ENCODE results near the gene LEMD1. TPM values are rescaled to one million over a fixed set of nuclear protein-coding genes. Genes with fewer than 3 reads are reported as not detected.

Gene LEMD1
- total RNA-seq, 2 donors from 2014 or later, result 0.68 to 22.0 TPM

DNA sequence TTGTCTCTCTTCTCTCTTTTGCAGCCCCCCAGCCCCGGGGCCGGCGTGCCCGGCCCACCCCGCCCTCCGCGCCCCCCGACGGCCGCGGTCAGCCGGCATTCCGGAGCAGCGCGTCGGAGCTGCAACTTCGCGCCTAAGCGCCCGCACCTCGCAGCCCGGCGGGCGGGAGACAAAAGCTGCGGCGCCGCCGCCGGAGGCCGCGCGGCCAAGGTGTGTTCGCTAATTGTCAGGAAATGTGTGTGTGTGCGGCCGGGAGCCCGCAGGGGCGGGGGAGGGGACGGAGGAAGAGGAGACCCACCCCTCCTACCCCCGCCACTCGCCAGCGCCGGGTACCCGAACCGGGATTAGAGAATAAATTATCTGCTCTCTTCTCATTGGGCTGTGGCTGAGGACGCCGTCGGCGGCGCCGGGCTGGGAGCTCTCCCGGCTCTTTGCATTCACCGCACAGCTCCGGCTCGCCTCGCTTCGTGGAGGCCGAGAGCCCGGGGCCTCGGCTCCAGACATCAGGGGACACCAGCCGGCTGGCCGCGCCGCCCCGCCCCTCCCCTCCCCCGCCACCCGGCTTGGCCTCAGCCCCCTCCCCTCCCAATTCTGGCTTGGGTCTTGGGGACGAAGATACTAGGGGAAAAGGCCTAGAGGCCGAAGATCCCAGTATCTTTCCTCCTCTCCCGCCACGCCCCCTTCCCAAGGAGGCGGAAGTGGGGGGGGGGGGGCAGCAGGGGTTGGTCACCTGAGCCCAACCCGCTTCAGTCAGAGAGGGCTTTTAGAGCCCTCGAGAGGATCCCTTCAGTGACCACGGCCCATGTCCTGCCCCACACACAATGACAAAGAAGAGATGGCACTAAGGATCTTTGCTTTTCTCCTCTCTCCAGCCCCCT is 35.3 kb upstream of the LEMD1 start:
- Histone ChIP-seq H3K27ac (no peak overlapping the region), H3K4me1 (replicated peaks) (peaks cover 8% of the 10 kb centered on the region), H3K4me3 (peak overlapping the region in 1 of 2 donors; percentile 7), H3K36me3 (no peaks in the 10 kb centered on the region), H3K9me3 (no peaks in the 10 kb centered on the region), H3K27me3 (replicated peaks; ENCODE audit: insufficient read depth) (peaks cover 42% of the 10 kb centered on the region)
- intact Hi-C loops (cut with DNase I), result no loop called here
- TF ChIP-seq, protein P1, sequence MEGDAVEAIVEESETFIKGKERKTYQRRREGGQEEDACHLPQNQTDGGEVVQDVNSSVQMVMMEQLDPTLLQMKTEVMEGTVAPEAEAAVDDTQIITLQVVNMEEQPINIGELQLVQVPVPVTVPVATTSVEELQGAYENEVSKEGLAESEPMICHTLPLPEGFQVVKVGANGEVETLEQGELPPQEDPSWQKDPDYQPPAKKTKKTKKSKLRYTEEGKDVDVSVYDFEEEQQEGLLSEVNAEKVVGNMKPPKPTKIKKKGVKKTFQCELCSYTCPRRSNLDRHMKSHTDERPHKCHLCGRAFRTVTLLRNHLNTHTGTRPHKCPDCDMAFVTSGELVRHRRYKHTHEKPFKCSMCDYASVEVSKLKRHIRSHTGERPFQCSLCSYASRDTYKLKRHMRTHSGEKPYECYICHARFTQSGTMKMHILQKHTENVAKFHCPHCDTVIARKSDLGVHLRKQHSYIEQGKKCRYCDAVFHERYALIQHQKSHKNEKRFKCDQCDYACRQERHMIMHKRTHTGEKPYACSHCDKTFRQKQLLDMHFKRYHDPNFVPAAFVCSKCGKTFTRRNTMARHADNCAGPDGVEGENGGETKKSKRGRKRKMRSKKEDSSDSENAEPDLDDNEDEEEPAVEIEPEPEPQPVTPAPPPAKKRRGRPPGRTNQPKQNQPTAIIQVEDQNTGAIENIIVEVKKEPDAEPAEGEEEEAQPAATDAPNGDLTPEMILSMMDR (IDR thresholded peaks at IDR 0.05), result no peak
- TF ChIP-seq POLR2AphosphoS5 (IDR thresholded peaks at IDR 0.05) (no peak), POLR2A (IDR thresholded peaks at IDR 0.05) (no peak)
- no peak for DNase-seq (ENCODE audit: low spot score)
- WGBS, result 3% methylated on average over 69 of the region's 74 CpGs

DNA sequence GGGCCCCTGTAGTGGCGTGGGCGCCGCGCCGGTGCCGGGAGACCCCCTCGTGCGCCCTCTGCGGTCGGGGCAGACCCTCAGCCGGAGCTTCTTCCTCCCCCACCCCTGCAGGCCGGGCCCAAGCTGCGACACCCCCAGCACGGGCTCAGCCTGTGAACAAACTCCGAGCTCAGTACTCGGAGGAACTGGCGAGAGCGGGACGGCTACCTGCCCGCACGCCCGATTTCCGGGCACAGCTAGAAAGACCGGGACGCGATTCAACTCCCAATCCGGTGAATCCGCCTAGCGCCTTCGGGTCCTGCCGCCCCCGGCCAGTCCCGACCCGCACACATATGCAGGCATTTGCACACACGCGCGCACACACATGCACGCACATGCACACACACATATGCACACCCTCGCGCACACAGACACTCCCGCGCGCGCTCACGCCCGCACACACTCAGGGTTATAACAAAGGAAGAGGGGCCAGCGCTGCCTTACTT is 34.6 kb upstream of the LEMD1 start:
- H3K27me3 ChIP-seq (replicated peaks; ENCODE audit: insufficient read depth), result peaks cover 44% of the 10 kb centered on the region

DNA sequence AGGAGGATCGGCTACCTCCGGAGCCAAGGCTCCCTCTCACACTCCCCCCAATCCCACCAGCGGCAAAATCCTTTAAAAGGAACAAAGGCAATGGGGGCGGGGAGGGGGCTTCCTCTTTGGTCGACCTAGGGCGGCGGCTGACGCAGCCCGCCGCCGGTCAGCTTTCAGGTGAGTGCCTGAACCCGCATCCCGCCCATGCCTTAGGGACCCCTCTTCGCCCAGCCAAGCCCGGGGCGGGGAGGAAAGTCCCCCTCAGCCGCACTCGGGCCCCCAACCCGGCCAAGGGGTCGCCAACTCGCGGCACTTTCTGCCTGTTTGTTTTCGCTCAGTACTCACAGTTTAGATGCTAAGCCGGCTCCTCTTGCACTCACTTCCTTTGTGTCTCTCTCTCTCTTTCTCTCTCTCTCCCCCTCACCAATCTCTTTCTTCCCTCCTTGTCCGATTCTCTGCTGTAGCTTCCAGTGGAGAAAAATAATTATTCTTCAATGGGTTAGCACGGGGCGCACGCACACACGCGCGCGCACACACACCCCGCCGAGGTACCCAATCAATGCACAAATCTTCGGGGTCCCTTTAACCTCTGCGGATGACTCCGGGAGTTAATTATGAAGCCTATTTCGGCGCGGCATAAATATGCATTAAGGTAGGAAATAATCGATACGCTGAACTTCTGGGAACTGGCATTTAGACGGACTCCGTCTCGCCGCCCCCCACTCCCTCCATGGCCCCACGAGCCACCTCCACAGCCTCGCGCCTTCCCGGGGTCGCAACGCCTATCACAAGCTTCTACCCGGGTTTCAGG is 33.9 kb upstream of the LEMD1 start, which contains the start of gene BLACAT1:
Gene BLACAT1 (minus strand): TSS at position 465 of the 802 bp plus-strand sequence.
- H3K4me3 ChIP-seq, result peak within 1 kb of the TSS in 1 of 2 donors; percentile 7

More for the DNA sequence above, 34.6 kb upstream of the LEMD1 start:
- H3K4me3 ChIP-seq, result peak overlapping the region in 1 of 2 donors; percentile 7
- peaks cover 8% of the 10 kb centered on the region for H3K4me1 ChIP-seq (replicated peaks)
- no peaks in the 10 kb centered on the region for H3K36me3 ChIP-seq
- intact Hi-C loops (cut with DNase I), result no loop called here
- no peaks in the 10 kb centered on the region for H3K9me3 ChIP-seq
- no peak for TF ChIP-seq POLR2AphosphoS5 (IDR thresholded peaks at IDR 0.05)
- TF ChIP-seq, protein P1 (IDR thresholded peaks at IDR 0.05), result no peak
- no peak for TF ChIP-seq POLR2A (IDR thresholded peaks at IDR 0.05)
- no peak for DNase-seq (ENCODE audit: low spot score)
- WGBS, result under 1% methylated on average over 47 of the region's 47 CpGs
- H3K27ac ChIP-seq, result no peak overlapping the region

DNA sequence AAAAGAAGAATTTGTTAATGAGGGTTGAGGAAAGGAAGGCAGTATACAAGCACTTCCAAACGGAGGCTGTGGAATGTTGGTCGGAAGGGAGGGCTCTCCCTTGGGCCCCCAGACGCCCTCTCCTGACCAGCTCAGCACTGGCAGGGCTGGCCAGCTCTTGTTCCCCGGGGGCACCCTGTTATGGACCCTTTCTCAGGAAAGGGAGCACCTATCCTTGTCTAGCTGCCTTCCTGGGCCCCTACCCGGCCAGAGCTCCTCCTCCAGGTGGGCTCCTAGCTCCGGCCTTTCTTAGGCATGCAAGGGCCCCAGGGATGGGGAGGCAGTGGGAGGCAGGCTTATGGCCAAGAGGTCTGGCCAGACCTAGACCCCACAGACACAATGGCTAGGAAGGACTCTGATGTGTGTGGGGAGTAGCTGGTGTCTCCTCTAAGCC is 33.1 kb upstream of the LEMD1 start:
- no peaks in the 10 kb centered on the region for H3K36me3 ChIP-seq
- 35% methylated on average over 6 of the region's 6 CpGs for WGBS
- H3K4me3 ChIP-seq, result no peak overlapping the region
- DNase-seq (ENCODE audit: low spot score), result no peak
- TF ChIP-seq, protein P1 (IDR thresholded peaks at IDR 0.05), result no peak
- TF ChIP-seq POLR2AphosphoS5 (IDR thresholded peaks at IDR 0.05), result no peak
- TF ChIP-seq POLR2A (IDR thresholded peaks at IDR 0.05), result no peak
- H3K9me3 ChIP-seq, result no peaks in the 10 kb centered on the region
- peaks cover 8% of the 10 kb centered on the region for H3K4me1 ChIP-seq (replicated peaks)
- H3K27ac ChIP-seq, result no peak overlapping the region
- intact Hi-C loops (cut with DNase I), result no loop called here
- peaks cover 44% of the 10 kb centered on the region for H3K27me3 ChIP-seq (replicated peaks; ENCODE audit: insufficient read depth)

More for the DNA sequence above, 33.9 kb upstream of the LEMD1 start, which contains the start of gene BLACAT1:
- 5% methylated on average over 44 of the region's 53 CpGs for WGBS
- intact Hi-C loops (cut with DNase I), result no loop called here
- Histone ChIP-seq H3K9me3 (no peaks in the 10 kb centered on the region), H3K27me3 (replicated peaks; ENCODE audit: insufficient read depth) (peaks cover 44% of the 10 kb centered on the region), H3K36me3 (no peaks in the 10 kb centered on the region), H3K27ac (no peak within 1 kb of the TSS), H3K4me1 (replicated peaks) (peaks cover 8% of the 10 kb centered on the region)
- TF ChIP-seq, protein P1 (IDR thresholded peaks at IDR 0.05), result no peak
- TF ChIP-seq POLR2AphosphoS5 (IDR thresholded peaks at IDR 0.05) (no peak), POLR2A (IDR thresholded peaks at IDR 0.05) (no peak)
- no peak for DNase-seq (ENCODE audit: low spot score)

All from prostate gland (tissue), 2 donors.